ENCODE results near the gene ARID3A. TPM values are rescaled to one million over a fixed set of nuclear protein-coding genes. Genes with fewer than 3 reads are reported as not detected.

ARID3A gene
- total RNA-seq, 4 donors from 2014 or later = 1.8 to 9.9 (median 7.8) TPM

DNA sequence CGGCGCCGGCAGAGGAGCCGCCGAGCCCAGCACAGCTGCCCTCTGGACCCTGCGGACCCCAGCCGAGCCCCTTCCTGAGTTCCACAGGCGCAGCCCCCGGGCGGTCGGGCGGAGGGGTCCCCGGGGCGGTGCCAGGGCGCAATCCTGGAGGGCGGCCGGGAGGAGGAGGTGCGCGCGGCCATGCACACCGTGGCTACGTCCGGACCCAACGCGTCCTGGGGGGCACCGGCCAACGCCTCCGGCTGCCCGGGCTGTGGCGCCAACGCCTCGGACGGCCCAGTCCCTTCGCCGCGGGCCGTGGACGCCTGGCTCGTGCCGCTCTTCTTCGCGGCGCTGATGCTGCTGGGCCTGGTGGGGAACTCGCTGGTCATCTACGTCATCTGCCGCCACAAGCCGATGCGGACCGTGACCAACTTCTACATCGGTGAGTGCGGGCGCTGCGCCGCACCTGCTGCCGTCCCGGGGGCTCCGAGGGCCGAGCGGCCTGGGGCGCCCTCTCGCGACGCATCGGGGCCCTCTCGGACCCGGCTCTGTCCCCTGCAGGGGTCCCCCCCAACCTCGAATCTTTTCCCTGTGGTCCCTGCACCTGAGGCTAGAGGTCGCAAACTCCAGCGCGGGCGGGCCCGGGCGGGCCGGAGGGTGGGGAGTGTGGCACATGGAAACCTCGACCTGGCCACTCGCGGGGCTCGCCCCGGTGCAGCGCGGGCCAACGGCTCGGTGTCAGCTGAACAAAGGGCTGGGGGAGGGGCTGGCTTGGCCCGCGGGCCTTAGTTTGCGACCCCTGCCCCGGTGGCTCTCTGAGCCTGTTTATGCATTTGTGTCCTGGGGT is 8.3 kb upstream of the ARID3A start, which contains the start of gene KISS1R:
TSS of gene KISS1R (plus strand) at position 11 of the 829 bp plus-strand sequence. CDS start at position 181, 170 bp downstream.
- Histone ChIP-seq H3K4me3 (peak within 1 kb of the TSS; percentile 17 to 32 (median 28)), H3K36me3 (no peaks in the 10 kb centered on the region), H3K27ac (no peak within 1 kb of the TSS), H3K4me1 (peaks cover 9 to 17% of the 10 kb centered on the region in 2 donors), H3K9me3 (no peaks in the 10 kb centered on the region), H3K27me3 (peaks cover 37 to 57% (median 53%) of the 10 kb centered on the region in 3 donors)
- intact Hi-C loops (cut with DNase I; ENCODE audit: low total_unique reads) (no loop called here), in situ Hi-C loops (cut with MboI; ENCODE audit: low sequenced_read_pairs in 4 of 4) (no loop called here)
- ATAC-seq = no peak
- TF ChIP-seq CTCF (IDR thresholded peaks at IDR 0.05 in 4 of 5, conservative IDR thresholded peaks at IDR 0.05 in 1 of 5) (peak in 1 of 5 experiments; percentile 21), POLR2A (IDR thresholded peaks at IDR 0.05) (no peak)
- no peak for DNase-seq

GRCh38 chr19:918152-918437 is 7.7 kb upstream of the ARID3A start:
- TF ChIP-seq CTCF (IDR thresholded peaks at IDR 0.05 in 4 of 5, conservative IDR thresholded peaks at IDR 0.05 in 1 of 5) (no peak), POLR2A (IDR thresholded peaks at IDR 0.05) (no peak)
- Histone ChIP-seq H3K27me3 (peaks cover 37 to 57% (median 53%) of the 10 kb centered on the region in 3 donors), H3K4me1 (peaks cover 9 to 17% of the 10 kb centered on the region in 2 donors), H3K4me3 (no peak overlapping the region), H3K27ac (no peak overlapping the region), H3K36me3 (no peaks in the 10 kb centered on the region), H3K9me3 (no peaks in the 10 kb centered on the region)
- DNase-seq (no peak), ATAC-seq (no peak)
- intact Hi-C loops (cut with DNase I; ENCODE audit: low total_unique reads) = no loop called here
- in situ Hi-C loops (cut with MboI; ENCODE audit: low sequenced_read_pairs in 4 of 4) = no loop called here

DNA sequence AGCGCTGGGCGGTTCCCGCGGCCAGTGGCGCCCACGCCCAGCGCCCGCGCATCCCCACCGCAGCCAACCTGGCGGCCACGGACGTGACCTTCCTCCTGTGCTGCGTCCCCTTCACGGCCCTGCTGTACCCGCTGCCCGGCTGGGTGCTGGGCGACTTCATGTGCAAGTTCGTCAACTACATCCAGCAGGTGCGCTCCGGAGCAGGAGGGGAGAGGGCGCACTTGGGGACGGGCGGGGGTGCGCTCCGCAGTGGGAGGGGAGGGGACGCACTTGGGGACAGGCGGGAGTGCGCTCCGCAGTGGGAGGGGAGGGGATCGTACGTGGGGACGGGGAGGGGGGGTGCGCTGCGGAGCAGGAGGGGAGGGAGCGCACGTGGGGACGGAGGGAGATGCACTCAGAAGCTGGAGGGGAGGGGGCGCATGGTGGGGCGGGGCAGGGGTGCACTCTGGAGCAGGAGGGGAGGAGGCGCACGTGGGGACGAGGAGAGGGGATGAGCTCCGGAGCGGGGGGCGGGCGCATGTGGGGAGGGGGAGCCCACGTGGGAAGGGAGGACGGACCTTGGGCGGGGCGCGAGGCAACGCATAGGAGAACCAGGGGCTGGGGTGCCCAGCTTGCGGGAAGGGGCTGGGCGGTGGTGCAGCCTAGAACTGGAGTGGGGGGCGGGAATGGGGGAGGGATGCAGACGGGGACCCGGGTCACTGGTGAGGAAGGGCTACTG is 7.2 kb upstream of the ARID3A start:
- Histone ChIP-seq H3K4me1 (peaks cover 8 to 16% of the 10 kb centered on the region in 2 donors), H3K27me3 (peaks cover 37 to 57% (median 53%) of the 10 kb centered on the region in 3 donors), H3K27ac (no peak overlapping the region), H3K4me3 (no peak overlapping the region), H3K9me3 (no peaks in the 10 kb centered on the region), H3K36me3 (no peaks in the 10 kb centered on the region)
- TF ChIP-seq POLR2A (IDR thresholded peaks at IDR 0.05) (no peak), CTCF (IDR thresholded peaks at IDR 0.05 in 4 of 5, conservative IDR thresholded peaks at IDR 0.05 in 1 of 5) (no peak)
- DNase-seq (no peak), ATAC-seq (no peak)
- in situ Hi-C loops (cut with MboI; ENCODE audit: low sequenced_read_pairs in 4 of 4) (no loop called here), intact Hi-C loops (cut with DNase I; ENCODE audit: low total_unique reads) (no loop called here)

DNA sequence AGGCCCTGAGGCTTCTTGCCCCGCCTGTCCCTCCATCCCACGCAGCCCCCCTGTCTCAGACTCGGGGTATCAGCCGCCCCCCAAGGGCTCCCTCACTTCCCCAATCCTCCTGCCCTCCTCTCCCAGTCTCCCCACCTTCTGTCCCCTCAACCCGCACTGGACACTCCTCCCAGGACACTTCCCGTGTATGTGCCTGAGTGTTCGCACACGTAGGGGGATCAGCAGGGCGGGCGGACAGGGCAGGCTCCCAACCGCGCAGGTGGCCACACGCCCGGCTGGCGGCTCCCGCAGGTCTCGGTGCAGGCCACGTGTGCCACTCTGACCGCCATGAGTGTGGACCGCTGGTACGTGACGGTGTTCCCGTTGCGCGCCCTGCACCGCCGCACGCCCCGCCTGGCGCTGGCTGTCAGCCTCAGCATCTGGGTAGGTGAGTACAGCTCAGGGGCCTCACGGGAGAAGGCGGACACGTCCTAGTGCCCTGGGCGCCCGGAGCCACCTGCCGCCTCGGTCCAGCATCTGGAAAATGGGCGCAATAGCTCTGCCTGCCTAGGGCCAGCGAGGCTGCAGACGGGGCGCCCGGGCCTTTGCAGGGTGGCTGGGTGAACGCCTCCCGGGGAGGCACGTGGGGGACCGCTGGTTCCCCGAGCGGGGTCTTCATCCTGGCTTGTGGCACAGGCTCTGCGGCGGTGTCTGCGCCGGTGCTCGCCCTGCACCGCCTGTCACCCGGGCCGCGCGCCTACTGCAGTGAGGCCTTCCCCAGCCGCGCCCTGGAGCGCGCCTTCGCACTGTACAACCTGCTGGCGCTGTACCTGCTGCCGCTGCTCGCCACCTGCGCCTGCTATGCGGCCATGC is 6.4 kb upstream of the ARID3A start:
- ATAC-seq (no peak), DNase-seq (no peak)
- intact Hi-C loops (cut with DNase I; ENCODE audit: low total_unique reads) (loop anchor here (2.0 to 10.0 kb wide), 3 partner anchors 63 to 255 kb away; partner anchors contain the start of genes PTBP1 and RNF126), in situ Hi-C loops (cut with MboI; ENCODE audit: low sequenced_read_pairs in 4 of 4) (loop anchor here (5.0 to 10.0 kb wide), 3 partner anchors 63 to 147 kb away; partner anchors contain the start of gene WDR18 (in 4 of the 4))
- Histone ChIP-seq H3K36me3 (no peaks in the 10 kb centered on the region), H3K27ac (no peak overlapping the region), H3K4me3 (no peak overlapping the region), H3K9me3 (no peaks in the 10 kb centered on the region), H3K27me3 (peaks cover 37 to 57% (median 53%) of the 10 kb centered on the region in 3 donors), H3K4me1 (peaks cover 6 to 11% of the 10 kb centered on the region in 2 donors)
- no peak for TF ChIP-seq CTCF (IDR thresholded peaks at IDR 0.05 in 4 of 5, conservative IDR thresholded peaks at IDR 0.05 in 1 of 5)
- no peak for TF ChIP-seq POLR2A (IDR thresholded peaks at IDR 0.05)

Data from gastrocnemius medialis (tissue), 4 donors.